Activated CD4-positive, alpha-beta T cell treated with anti-CD3 and anti-CD28 coated beads, Interleukin-10, Interleukin-2, amounts not matched to agents 100 ng/mL and 50 ng/mL, durations not matched to agents 16 hours and 8 hours (primary cell): ENCODE results near the gene LCN1.
"Not testable (repeated sequence)": the region's sequence is repeated elsewhere in the genome, so short reads cannot be mapped to it uniquely, and the experiment has no call there.

Experiments used
- DNase-seq: peaks from one replicate; pipeline ENCODE4 v3.0.0-alpha.2; 2020

The LCN1 gene

DNA sequence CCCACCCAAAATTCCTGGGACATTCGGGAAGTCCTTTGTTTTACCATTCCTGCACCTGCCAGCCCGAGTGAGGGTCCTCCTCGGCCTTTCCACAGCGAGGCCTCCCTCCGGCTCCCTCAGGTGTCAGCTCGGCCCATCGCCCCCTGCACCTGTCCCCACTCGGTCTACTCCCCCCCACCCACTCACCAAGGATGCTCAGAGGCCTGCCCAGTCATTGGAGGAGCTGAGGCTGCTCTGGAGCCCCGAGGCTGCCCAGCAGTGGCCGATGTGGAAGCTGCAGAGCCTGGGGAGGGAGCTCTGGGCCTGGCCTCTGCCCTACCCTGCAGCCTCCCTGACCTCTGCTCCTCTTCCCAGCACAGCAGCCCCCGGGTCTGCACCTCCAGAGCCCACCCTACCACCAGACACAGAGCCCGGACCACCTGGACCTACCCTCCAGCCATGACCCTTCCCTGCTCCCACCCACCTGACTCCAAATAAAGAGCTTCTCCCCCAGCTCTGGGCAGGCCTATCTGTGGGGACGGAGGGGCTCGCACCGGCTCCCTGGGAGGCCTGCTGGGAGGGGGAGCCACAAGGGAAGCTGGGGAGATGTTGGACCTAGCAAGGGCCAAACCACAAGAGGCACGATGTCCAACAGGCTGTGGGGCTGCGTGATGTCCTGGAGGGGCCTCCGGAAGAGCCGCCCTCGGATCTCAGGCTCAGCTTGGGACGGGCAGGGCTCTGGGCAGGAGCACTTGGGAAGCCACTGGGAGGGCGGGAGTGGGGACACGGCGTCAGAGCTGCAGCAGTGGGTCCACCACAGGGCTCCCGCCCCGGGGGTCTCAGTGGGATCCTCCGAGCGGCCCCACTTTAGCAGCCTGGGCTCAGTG is 28.5 kb downstream of the LCN1 start:
- DNase-seq, result not testable (repeated sequence)

- no peak for DNase-seq
Observed at GRCh38 chr9:135550344-135550918, 29.2 kb downstream of the LCN1 start.

DNA sequence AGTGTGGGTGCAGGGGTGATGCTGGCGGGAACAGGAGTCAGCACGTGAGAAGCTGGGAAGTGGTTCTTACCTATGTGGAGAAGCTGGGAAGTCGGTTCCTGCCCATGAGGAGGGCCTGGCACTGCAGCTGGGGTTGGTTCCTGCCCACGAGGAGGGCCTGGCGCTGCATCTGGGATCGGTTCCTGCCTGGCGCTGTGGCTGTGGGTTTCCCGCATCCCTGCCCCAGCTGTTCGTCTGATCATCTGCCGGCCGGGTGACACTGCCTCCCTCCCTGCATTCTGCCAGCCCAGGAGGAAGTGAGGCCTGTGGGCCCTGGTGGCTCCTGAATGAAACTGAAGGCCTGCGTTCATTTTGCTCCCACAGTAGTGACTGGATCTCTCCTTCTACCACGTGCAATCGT is 29.8 kb downstream of the LCN1 start:
- DNase-seq, result no peak

DNA sequence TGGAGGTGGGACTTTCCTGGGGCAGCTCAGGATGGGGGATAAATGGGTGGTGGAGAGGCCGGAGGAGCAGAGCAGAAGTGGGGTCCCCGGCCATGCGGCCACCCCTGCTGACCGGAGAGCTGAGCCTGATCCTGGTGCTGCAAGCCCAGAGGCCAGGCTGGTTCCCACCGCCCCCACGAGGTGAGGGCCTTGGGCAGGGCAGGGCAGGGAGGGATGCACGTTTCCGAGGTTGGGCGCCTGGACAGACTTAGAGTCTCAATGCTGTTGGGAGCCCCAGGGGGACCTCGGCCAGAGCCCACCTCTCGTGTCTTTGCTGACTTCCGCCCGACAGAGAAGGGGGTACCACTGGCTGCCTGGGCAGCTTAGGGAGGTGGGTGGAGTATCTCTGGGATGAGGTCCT is 30.2 kb downstream of the LCN1 start:
- no peak for DNase-seq

GRCh38 chr9:135552021-135552697 is 30.9 kb downstream of the LCN1 start:
- no peak for DNase-seq

DNA sequence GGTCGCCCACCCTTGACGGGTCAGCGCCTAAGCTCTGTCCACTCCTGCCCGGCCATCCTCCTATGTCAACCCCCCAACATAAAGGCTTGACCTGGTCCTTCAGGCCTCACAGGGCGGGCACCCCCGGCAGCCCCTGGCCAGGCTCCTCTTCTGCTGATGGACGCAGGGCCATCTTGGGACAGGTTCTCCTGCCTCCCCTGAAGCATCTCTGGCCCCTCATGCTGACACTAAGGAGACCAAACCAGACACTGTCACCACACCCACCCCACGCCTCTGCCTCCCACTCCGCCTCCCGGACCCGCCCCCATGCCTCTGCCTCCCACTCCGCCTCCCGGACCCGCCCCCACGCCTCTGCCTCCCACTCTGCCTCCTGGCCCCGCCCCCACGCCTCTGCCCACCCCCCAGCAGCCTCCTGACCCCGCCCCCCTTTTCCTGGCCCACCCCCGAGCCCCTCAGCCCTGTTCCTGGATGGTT is 31.5 kb downstream of the LCN1 start:
- DNase-seq, result no peak

DNA sequence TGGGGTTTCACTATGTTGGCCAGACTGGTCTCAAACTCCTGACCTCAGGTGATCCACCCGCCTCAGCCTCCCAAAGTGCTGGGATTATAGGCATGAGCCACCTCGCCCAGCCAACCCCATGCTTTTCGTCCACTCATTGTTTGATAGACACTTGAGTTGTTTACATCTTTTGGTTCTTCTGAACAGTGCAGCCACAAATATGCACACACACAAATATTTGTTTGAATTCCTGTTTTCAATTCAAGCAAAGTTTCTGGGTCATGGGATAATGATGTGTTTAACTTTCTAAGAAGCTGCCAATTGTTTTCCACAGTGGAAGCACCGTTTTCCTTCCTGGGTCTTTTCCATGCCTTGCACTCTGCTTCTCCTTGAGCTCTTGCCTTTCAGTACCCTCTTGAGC is 33.5 kb downstream of the LCN1 start:
- DNase-seq, result no peak

DNA sequence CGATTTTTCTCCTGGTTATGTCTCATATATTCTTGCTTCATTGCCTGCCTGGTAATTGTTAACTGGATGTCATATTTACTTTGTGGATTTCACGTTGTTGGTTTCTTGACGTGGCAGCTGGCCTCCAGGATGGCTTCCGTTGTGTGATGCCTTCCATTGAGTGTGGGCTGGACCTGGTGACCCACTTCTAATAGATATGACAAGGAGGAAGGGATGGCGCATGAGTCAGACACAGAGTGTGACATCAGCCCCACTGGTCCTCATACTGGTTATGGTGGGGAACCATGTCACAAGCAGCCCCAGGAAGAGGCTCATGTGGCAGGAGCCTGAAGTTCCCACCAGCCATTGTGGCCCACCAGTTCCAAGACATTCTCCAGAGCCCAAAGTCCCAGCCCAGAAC is 34.0 kb downstream of the LCN1 start:
- no peak for DNase-seq

GRCh38 chr9:135555910-135556309 is 34.7 kb downstream of the LCN1 start:
- no peak for DNase-seq

DNA sequence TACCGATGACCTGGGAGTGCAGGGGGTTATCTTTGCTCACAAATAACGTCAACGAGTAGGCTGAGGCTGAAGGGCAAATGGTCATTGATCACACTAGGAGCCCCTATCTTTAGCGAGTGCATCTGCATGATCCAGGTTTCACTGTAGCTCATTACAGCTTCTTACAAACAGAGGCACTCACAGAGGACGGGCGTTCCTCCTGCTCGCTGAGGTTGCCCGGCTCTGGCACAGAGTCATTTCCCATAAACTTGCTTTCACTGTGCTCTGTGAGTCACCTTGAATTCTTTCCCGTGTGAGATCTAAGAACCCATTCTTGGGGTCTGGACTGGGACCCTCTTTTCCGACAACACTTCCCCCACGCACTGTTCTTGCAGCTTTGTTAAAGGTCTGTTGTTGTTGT is 38.4 kb downstream of the LCN1 start:
- no peak for DNase-seq

DNA sequence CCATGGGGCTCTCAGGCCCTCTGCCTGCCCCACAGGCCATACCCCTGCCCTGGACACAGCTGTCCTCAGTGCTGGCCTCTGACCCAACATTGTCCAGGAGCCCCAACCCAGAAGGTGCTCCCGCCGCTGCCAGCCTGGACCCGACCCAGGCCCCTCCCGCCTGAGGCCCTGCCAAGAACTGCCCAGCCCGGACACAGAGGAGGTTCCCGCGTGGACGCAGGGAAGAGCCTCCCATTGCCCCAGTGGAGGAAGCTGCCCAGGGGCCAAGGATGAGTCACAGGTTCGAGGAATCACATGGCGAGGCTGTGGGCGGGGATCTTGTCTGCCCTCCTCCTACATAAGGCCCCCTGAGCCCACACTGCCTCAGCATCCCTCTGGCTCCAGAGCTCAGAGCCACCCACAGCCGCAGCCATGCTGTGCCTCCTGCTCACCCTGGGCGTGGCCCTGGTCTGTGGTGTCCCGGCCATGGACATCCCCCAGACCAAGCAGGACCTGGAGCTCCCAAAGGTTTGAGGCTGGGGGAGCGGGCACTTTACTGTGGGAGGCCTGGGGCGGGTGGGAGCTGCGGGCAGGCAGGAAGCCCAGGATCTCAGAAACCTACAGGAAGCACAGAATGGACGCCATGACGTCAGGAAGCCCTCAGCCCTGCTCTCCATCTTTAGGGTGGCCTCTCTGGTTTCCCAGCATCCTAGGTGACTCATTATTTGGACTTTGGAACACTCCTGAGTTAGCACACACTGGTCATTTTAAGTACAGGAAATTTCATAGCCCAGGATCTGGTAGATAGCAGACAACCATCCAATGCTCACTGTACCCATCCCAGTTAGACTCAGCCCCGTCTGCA is 40.4 kb downstream of the LCN1 start, which contains the start of gene PAEP:
PAEP (plus strand) TSS at position 366 of the 844 bp plus-strand sequence.
- no peak for DNase-seq

DNA sequence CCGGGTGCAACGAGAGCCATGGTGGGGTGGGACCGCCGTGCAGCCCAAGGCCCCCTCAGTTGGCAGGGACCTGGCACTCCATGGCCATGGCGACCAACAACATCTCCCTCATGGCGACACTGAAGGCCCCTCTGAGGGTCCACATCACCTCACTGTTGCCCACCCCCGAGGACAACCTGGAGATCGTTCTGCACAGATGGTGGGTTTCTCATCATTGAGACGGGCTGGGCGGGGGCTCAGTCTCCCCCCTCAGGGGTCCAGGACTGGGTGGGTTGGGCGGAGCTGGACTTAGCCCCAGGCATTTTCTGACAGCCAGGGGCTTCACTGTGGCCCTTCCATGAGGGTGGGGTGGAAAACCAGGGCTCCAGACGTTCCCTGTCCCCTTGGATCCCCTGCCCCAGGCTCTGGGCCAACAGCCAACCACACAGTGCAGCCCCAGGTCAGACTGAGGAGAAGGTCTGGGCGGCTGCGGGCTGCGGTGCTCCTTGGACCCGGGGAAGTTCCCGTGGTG is 41.0 kb downstream of the LCN1 start:
- no peak for DNase-seq

DNA sequence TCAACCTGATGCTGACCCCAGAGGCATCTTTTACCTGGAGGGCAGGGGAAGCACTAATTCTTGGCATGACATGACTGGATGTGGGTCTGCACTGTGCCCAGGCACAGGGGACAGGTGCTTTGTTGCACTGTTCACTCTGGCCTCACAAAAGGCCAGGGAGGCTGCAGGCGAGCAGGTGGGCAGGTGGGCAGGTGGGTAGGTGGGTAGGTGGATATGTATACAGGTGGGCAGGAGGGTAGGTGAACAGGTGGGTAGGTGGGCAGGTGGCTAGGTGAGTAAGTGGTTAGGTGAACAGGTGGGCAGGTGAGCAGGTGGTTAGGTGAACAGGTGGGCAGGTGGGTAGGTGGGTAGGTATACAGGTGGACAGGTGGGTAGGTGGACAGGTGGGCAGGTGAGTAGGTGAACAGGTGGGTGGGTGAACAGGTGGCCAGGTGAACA is 41.8 kb downstream of the LCN1 start:
- DNase-seq, result no peak

DNA sequence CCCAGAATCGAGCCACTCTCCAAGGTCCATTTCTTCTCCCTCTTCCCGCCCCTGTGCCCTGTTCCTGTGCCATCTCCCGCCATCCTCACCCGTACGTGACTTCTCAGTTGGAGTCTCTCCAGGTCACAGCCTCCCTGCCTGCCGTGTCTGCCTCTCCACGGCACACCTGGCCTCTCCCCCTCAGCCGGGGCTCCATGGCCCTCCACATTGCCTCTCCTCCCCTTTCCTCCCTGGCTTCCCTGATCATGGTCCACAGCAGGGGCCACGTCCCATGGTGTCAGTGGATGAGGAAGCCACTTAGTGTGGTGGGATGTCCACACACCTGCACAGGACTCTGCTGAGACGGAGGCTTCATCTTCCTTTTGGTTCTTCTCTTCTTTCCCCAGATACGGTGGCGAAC is 42.6 kb downstream of the LCN1 start:
- no peak for DNase-seq

DNA sequence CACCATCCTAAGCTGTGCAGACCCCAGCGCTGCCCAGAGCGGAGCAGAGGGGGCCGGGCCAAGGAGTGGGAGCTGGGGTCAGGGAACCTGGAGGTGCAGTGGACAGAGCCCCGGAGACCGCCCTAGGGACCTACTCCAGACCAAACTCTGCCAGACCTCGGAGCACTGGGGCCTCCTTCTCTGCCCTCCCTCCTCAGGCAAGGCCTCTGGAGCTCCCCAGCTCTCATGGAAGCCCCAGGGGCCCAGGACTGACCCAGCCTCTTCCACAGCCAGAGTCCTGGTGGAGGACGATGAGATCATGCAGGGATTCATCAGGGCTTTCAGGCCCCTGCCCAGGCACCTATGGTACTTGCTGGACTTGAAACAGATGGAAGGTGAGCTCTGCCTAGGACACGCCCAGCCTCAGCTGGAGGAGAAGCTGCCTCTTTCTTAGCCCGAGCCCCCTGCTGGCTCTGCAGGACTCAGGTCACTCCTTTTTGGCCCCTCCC is 43.9 kb downstream of the LCN1 start:
- no peak for DNase-seq

GRCh38 chr9:135565636-135566035 is 44.4 kb downstream of the LCN1 start:
- no peak for DNase-seq

DNA sequence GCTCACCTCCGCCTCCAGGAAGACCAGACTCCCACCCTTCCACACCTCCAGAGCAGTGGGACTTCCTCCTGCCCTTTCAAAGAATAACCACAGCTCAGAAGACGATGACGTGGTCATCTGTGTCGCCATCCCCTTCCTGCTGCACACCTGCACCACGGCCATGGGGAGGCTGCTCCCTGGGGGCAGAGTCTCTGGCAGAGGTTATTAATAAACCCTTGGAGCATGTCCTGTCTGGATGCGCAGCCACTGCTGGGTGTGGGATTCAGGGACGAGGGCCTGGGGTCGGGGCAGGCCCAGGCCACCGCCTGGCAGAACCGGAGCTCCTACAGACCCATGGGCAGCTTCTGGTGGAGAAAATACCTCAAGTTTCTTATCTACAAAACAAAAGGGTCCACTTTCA is 45.3 kb downstream of the LCN1 start:
- DNase-seq, result no peak

DNA sequence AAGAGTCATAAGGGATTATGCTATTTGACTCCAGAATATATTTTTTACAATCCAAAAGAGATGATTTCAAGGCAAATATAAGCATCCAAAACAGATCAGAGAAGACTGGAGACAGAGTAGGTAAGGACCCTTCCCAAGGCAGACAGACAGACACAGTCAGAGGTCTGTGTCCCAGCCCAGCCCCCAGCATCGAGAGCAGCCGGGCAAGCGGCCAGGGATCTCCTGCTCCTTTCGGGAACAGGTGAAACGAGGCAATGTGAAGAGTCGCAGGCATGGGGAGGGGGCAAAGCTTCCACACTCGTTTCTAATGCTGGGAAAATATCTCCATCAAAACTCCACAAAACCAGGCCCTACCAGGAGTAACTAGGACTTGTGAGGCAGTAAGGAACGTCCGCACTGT is 46.1 kb downstream of the LCN1 start:
- no peak for DNase-seq

DNA sequence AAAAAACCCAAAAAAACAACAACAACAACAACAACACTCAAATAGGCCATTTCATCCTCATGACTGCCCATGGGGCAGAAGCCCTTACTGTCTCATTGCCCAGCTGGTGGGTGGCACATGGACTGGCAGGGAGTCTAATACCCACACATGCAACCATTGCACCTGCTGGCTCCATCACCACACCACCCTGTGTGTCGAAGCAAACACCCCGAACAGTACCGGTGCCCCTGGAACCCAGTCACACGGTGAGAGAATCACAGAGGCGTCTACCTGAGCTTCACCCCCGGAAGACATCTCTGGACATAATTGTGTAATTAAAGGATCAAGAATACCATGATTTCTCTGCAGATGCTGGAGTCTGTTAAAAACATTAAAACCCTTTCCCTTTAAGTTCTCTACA is 46.8 kb downstream of the LCN1 start:
- DNase-seq, result no peak

GRCh38 chr9:135570456-135570855 is 49.2 kb downstream of the LCN1 start:
- DNase-seq, result no peak

- no peak for DNase-seq
Observed at GRCh38 chr9:135572233-135572632, 51.0 kb downstream of the LCN1 start.

DNA sequence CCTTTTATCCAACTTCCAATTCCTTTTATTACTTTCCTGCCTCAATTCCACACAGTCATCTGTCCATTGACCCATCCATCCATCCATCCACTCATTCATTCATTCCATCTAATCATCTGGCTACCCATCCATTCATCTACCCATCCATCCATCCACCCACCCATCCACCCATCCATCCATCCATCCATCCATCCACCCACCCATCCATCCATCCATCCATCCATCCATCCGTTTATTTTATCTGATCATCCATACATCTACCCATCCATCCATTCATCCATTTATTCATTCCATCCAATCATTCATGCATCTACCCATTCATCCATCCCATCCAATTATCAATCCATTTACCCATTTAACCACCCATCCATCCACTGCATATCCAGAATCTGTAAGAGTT is 51.9 kb downstream of the LCN1 start:
- DNase-seq, result no peak

- no peak for DNase-seq
Observed at GRCh38 chr9:135574331-135574730, 53.1 kb downstream of the LCN1 start.
